AG04450 (cell line): Measurements from ENCODE around the gene NLGN1. TPM values are rescaled to one million over a fixed set of nuclear protein-coding genes. Genes with fewer than 3 reads are reported as not detected.
"Not testable (repeated sequence)": the region's sequence is repeated elsewhere in the genome, so short reads cannot be mapped to it uniquely, and the experiment has no call there.

Source experiments
- CTCF ChIA-PET: fragments of 300-600, 350-600 bp; formaldehyde crosslinking; extraction: SDS; loops from one replicate; lab custom pipeline; 2022; ENCODE audit warnings: antibody characterized with exemption, inconsistent platforms; lab: Charles Lee
- POLR2A ChIA-PET: fragments of 350-600 bp; formaldehyde crosslinking; extraction: SDS; loops from one replicate; lab custom pipeline; 2021; ENCODE audit warnings: antibody characterized with exemption, inconsistent platforms; lab: Yijun Ruan, JAX
- DNase-seq: peaks from one replicate; pipeline ENCODE4 v3.0.0-alpha.2; 2011; ENCODE audit warnings: low read depth, low spot score
- H3K27ac ChIP-seq: one replicate; pipeline ENCODE4 v1.5.1; 2012; ENCODE audit warnings: low read depth, low read length, control low read depth
- H3K27me3 ChIP-seq: one replicate; pipeline ENCODE4 v1.6.0; 2012; ENCODE audit warnings: low read length; ENCODE audit not compliant: control insufficient read depth, insufficient read depth
- H3K4me3 ChIP-seq: 2 replicates; pipeline ENCODE4 v1.5.1; 2011; ENCODE audit warnings: mild to moderate bottlenecking, low read depth, low read length, control low read depth
- H3K9me3 ChIP-seq: 2 replicates; pipeline ENCODE4 v1.5.1; 2012; ENCODE audit warnings: low read length; ENCODE audit not compliant: control insufficient read depth, insufficient read depth
- polyA plus RNA-seq: library from polyadenylated mRNA; depleted of rRNA; stranded (reverse); fragments of >200 nt; gene quantifications from 2 replicates; pipeline ENCODE4 v1.2.3, GENCODE V29; 2011
- TF ChIP-seq, protein P1 (sequence below): IDR thresholded peaks from 2 replicates; pipeline ENCODE4 v1.5.1; 2011; ENCODE audit warnings: low read depth, low read length, control low read depth, inconsistent platforms

The NLGN1 gene
- polyA plus RNA-seq, 1 experiment, result 1.7 TPM

DNA sequence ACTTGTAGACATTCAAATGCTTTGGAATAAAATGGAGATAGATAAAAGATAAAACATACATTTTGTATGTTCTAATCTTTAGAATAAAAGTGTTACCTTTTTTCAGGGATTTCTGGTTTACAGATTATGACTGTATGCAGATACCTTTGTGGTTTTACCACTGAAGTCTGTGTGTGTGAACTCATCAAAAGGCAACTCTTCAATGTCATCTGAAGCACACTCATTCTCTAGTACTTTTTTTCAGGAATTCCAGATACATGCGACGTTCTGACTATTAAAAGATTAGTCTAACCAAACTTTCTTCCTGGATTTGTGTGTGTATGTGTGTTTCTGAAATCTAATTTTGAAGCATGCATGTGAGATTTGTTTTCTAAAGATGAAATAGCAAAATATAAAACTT, 188.6 kb downstream of the NLGN1 start:
- Histone ChIP-seq H3K4me3 (no peak overlapping the region), H3K27ac (no peak overlapping the region), H3K9me3 (no peaks in the 10 kb centered on the region), H3K27me3 (no peaks in the 10 kb centered on the region)
- TF ChIP-seq, protein P1, sequence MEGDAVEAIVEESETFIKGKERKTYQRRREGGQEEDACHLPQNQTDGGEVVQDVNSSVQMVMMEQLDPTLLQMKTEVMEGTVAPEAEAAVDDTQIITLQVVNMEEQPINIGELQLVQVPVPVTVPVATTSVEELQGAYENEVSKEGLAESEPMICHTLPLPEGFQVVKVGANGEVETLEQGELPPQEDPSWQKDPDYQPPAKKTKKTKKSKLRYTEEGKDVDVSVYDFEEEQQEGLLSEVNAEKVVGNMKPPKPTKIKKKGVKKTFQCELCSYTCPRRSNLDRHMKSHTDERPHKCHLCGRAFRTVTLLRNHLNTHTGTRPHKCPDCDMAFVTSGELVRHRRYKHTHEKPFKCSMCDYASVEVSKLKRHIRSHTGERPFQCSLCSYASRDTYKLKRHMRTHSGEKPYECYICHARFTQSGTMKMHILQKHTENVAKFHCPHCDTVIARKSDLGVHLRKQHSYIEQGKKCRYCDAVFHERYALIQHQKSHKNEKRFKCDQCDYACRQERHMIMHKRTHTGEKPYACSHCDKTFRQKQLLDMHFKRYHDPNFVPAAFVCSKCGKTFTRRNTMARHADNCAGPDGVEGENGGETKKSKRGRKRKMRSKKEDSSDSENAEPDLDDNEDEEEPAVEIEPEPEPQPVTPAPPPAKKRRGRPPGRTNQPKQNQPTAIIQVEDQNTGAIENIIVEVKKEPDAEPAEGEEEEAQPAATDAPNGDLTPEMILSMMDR, result no peak
- CTCF ChIA-PET, result interaction anchor here (1.2 kb wide), 1 partner anchor 34 kb away, joined by 3 read pairs; no protein-coding TSS in a partner anchor
- no peak for DNase-seq
- POLR2A ChIA-PET, result no interaction called here

DNA sequence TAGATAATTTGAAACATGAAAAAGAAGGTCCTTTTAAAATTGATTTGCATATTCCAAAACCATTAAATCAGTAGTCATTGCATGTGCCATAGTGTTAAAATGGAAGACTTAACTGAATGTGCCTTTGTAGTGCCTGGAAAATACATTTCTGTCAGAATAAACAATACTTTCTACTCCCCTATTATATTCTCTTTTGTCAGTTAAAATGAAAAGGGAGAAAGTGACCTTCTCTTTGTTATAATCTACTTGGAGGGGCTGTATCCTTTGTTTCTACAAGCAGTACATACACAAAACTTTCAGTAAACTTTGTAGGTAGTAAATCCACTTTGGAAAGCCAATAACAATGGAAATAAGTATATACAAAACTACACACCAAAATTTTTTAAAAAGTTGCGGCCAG, 189.5 kb downstream of the NLGN1 start:
- TF ChIP-seq, protein P1, result no peak
- POLR2A ChIA-PET, result no interaction called here
- DNase-seq, result no peak
- no peak overlapping the region for H3K27ac ChIP-seq
- H3K27me3 ChIP-seq, result no peaks in the 10 kb centered on the region
- no peaks in the 10 kb centered on the region for H3K9me3 ChIP-seq
- CTCF ChIA-PET, result no interaction called here
- H3K4me3 ChIP-seq, result no peak overlapping the region

DNA sequence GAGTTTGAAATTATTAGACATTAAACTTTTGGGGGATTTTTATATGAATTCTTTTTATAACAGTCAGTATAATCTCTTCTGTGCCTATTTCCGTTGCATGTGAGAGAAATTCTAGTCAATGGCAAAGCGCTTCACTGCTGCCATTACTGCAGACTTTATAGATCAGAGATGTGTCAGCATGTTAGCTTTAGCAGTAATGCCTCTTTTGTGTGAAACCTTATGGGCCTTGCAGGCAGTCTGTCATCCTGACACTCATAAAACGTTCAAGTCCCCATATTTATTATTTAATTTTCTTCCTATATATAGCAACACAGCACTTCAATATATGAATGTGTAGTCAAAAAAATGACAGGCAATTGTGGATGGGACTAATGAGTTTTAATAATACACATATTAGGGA, 191.0 kb downstream of the NLGN1 start:
- no peak overlapping the region for H3K27ac ChIP-seq
- H3K9me3 ChIP-seq, result no peaks in the 10 kb centered on the region
- ChIA-PET POLR2A (no interaction called here), CTCF (no interaction called here)
- TF ChIP-seq, protein P1, result no peak
- H3K4me3 ChIP-seq, result no peak overlapping the region
- no peaks in the 10 kb centered on the region for H3K27me3 ChIP-seq
- DNase-seq, result no peak

DNA sequence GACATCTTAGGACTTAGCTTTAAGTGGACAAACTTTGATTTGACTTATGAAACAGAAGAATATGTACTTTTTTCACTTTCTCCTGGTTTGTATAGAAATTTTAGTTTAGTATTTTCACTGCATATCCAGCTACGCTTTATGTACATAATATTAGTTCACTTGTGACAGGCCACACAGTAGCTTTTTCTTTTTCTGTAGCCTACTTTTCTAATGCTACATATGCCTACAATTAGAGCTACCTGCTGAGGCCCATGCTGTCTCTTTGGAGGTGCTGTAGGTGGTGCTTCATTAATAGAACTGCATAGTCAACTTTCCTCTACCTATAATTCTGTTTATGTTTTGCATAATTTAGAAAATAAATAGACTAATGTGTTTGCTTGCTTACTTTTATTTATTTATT, 191.6 kb downstream of the NLGN1 start:
- POLR2A ChIA-PET, result no interaction called here
- DNase-seq, result no peak
- Histone ChIP-seq H3K27ac (no peak overlapping the region), H3K27me3 (no peaks in the 10 kb centered on the region), H3K4me3 (no peak overlapping the region), H3K9me3 (no peaks in the 10 kb centered on the region)
- TF ChIP-seq, protein P1, result no peak
- CTCF ChIA-PET, result no interaction called here

DNA sequence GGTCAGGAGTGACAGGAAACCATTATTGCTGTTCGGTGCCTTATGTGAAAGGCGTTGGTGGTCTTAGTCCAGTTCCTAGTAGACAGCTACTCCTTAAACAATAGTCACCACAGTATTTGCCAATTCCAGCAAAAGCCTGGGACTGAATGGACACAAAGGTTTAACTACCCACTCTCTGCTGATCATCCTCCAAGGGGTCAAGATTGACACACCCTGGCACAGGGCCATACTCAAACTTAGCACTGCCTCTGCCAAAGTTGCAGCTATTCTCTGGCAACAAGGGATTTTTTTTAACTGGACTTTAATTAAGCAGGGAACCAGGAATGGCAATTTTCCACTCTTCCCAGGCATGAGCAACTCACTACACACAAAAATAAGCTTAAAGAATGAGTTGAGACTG, 193.9 kb downstream of the NLGN1 start:
- Histone ChIP-seq H3K9me3 (no peaks in the 10 kb centered on the region), H3K4me3 (no peak overlapping the region), H3K27me3 (no peaks in the 10 kb centered on the region), H3K27ac (no peak overlapping the region)
- no peak for DNase-seq
- TF ChIP-seq, protein P1, result no peak
- CTCF ChIA-PET, result no interaction called here
- POLR2A ChIA-PET, result no interaction called here

GRCh38 chr3:173594881-173595280, 197.3 kb downstream of the NLGN1 start:
- DNase-seq, CTCF ChIA-PET, H3K4me3 ChIP-seq, H3K9me3 ChIP-seq, H3K27ac ChIP-seq, POLR2A ChIA-PET, H3K27me3 ChIP-seq: not testable (repeated sequence)
